ENCODE results near the gene ZNF516.
A peak's percentile ranks its signal among the peaks of the same experiment; 100 is the strongest.
"Not testable (repeated sequence)": the region's sequence is repeated elsewhere in the genome, so short reads cannot be mapped to it uniquely, and the experiment has no call there.

Gene ZNF516

GRCh38 chr18:76495006-76495370, at the start of gene ZNF516:
Gene ZNF516, minus strand, starts transcription at chr18:76495242. Its CDS starts 52,188 bp downstream, at chr18:76443054.
- no peak for DNase-seq

GRCh38 chr18:76538846-76539245, 43.8 kb upstream of the ZNF516 start:
- DNase-seq, result no peak

- no peak for DNase-seq
Measured at GRCh38 chr18:76537621-76538020, 42.6 kb upstream of the ZNF516 start.

- DNase-seq, result not testable (repeated sequence)
Measured at GRCh38 chr18:76536593-76536992, 41.6 kb upstream of the ZNF516 start.

GRCh38 chr18:76532875-76533274, 37.8 kb upstream of the ZNF516 start:
- no peak for DNase-seq

- DNase-seq, result no peak
Measured at GRCh38 chr18:76530846-76531245, 35.8 kb upstream of the ZNF516 start.

- no peak for DNase-seq
Measured at GRCh38 chr18:76530391-76530790, 35.3 kb upstream of the ZNF516 start.

GRCh38 chr18:76529433-76529811, 34.4 kb upstream of the ZNF516 start:
- DNase-seq, result no peak

GRCh38 chr18:76528477-76529432, 33.7 kb upstream of the ZNF516 start:
- DNase-seq, result no peak

- DNase-seq, result no peak
Measured at GRCh38 chr18:76525911-76526310, 30.9 kb upstream of the ZNF516 start.

GRCh38 chr18:76524900-76525698, 30.1 kb upstream of the ZNF516 start:
- no peak for DNase-seq

GRCh38 chr18:76524477-76524876, 29.4 kb upstream of the ZNF516 start:
- DNase-seq, result no peak

- no peak for DNase-seq
Measured at GRCh38 chr18:76522551-76522950, 27.5 kb upstream of the ZNF516 start.

GRCh38 chr18:76522122-76522503, 27.1 kb upstream of the ZNF516 start:
- no peak for DNase-seq

GRCh38 chr18:76521417-76522121, 26.5 kb upstream of the ZNF516 start:
- no peak for DNase-seq

GRCh38 chr18:76518860-76519538, 24.0 kb upstream of the ZNF516 start:
- no peak for DNase-seq

- DNase-seq, result peak in 2 of 14 donors; percentile 15 to 36
Measured at GRCh38 chr18:76518123-76518859, 23.2 kb upstream of the ZNF516 start.

- DNase-seq, result no peak
Measured at GRCh38 chr18:76515576-76515975, 20.5 kb upstream of the ZNF516 start.

- DNase-seq, result no peak
Measured at GRCh38 chr18:76514573-76514972, 19.5 kb upstream of the ZNF516 start.

GRCh38 chr18:76507830-76508385, 12.9 kb upstream of the ZNF516 start:
- DNase-seq, result no peak

Data from C1 segment of cervical spinal cord (tissue), 14 donors.